ENCODE data around the gene SULT1A2.

DNA sequence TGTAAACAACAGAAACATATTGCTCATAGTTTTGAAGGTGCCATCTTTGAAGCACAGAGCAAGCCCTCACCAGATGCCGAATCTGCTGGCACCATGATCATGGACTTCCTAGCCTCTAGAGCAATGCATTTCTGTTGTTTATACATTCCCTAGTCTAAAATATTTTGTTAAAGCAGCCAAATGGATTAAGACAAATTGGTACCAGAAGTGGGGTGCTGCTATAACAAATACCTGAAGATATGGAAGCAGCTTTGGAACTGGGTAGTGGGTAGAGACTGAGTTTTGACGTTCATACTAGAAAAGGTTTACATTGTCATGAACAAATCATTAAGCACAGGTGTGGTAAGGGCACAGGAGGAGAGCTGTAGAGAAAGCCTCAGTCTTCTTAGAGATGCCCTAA, 29.6 kb downstream of the SULT1A2 start:
- TF ChIP-seq, protein P1, sequence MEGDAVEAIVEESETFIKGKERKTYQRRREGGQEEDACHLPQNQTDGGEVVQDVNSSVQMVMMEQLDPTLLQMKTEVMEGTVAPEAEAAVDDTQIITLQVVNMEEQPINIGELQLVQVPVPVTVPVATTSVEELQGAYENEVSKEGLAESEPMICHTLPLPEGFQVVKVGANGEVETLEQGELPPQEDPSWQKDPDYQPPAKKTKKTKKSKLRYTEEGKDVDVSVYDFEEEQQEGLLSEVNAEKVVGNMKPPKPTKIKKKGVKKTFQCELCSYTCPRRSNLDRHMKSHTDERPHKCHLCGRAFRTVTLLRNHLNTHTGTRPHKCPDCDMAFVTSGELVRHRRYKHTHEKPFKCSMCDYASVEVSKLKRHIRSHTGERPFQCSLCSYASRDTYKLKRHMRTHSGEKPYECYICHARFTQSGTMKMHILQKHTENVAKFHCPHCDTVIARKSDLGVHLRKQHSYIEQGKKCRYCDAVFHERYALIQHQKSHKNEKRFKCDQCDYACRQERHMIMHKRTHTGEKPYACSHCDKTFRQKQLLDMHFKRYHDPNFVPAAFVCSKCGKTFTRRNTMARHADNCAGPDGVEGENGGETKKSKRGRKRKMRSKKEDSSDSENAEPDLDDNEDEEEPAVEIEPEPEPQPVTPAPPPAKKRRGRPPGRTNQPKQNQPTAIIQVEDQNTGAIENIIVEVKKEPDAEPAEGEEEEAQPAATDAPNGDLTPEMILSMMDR (conservative IDR thresholded peaks at IDR 0.05; ENCODE audit: low read depth, low read length) = no peak
- TF ChIP-seq EZH2 (IDR thresholded peaks at IDR 0.05; ENCODE audit: low read length, unreplicated experiment) (no peak), EZH2phosphoT487 (IDR thresholded peaks at IDR 0.05; ENCODE audit: borderline replicate concordance, low read length) (no peak)

All from PC-3 (cell line).